Immature natural killer cell (primary cell): ENCODE data around the gene MSGN1. TPM values are rescaled to one million over a fixed set of nuclear protein-coding genes. Genes with fewer than 3 reads are reported as not detected.
"Not testable (repeated sequence)": the region's sequence is repeated elsewhere in the genome, so short reads cannot be mapped to it uniquely, and the experiment has no call there.

Experiments
- DNase-seq, 3 donors: peaks; one replicate each; pipeline ENCODE4 v3.0.0; 2022; ENCODE audit warnings: mixed read lengths in 1 of 3
- H3K27ac Mint-ChIP-seq, 6 donors: one replicate each; pipeline ENCODE4 v1.8.0; 2020; ENCODE audit warnings: mixed read lengths in 6 of 6, mild to moderate bottlenecking in 5 of 6, inconsistent platforms in 4 of 6, moderate library complexity in 3 of 6
- H3K27me3 Mint-ChIP-seq, 3 donors: one replicate each; pipeline ENCODE4 v1.8.0; 2020 to 2021; ENCODE audit warnings: low read depth in 3 of 3, mild to moderate bottlenecking in 3 of 3, mixed read lengths in 3 of 3, moderate library complexity in 3 of 3, inconsistent platforms in 1 of 3
- H3K36me3 Mint-ChIP-seq, 3 donors: one replicate each; pipeline ENCODE4 v1.8.0; 2020; ENCODE audit warnings: mixed read lengths in 3 of 3, inconsistent platforms in 2 of 3, mild to moderate bottlenecking in 2 of 3
- H3K4me1 Mint-ChIP-seq, 2 donors: one replicate each; pipeline ENCODE4 v1.8.0; 2020; ENCODE audit warnings: inconsistent platforms in 2 of 2, mild to moderate bottlenecking in 2 of 2, mixed read lengths in 2 of 2, moderate library complexity in 1 of 2
- H3K4me3 Mint-ChIP-seq, 5 donors: one replicate each; pipeline ENCODE4 v1.8.0; 2020; ENCODE audit warnings: mild to moderate bottlenecking in 5 of 5, mixed read lengths in 5 of 5, inconsistent platforms in 3 of 5, moderate library complexity in 3 of 5
- H3K9me3 Mint-ChIP-seq, 6 donors: one replicate each; pipeline ENCODE4 v1.8.0; 2020; ENCODE audit warnings: mild to moderate bottlenecking in 6 of 6, mixed read lengths in 6 of 6, inconsistent platforms in 4 of 6, moderate library complexity in 3 of 6
- polyA plus RNA-seq, 3 donors: library from polyadenylated mRNA; unstranded; fragments of 300-500 nt; fragmentation: Illumina TruSeq; gene quantifications; one replicate each; pipeline ENCODE4 v1.2.3, GENCODE V29; 2021

The MSGN1 gene
- polyA plus RNA-seq, 3 donors from 2014 or later, result not detected

- H3K27me3 Mint-ChIP-seq, result peaks cover 4 to 6% (median 5%) of the 10 kb centered on the region in 3 donors
- no peak overlapping the region for H3K4me3 Mint-ChIP-seq
- H3K36me3 Mint-ChIP-seq, result no peaks in the 10 kb centered on the region
- DNase-seq, result no peak
- no peak overlapping the region for H3K27ac Mint-ChIP-seq
- no peaks in the 10 kb centered on the region for H3K9me3 Mint-ChIP-seq
- H3K4me1 Mint-ChIP-seq, result no peaks in the 10 kb centered on the region
These were observed 634 bp upstream of the MSGN1 start for GRCh38 chr2:17815468-17816184.

- no peak for DNase-seq
These were observed 2.1 kb downstream of the MSGN1 start for GRCh38 chr2:17818235-17818815.

GRCh38 chr2:17821080-17821479, 4.8 kb downstream of the MSGN1 start:
- Mint-ChIP-seq H3K27me3 (peaks cover 5 to 14% (median 7%) of the 10 kb centered on the region in 3 donors), H3K4me1 (no peaks in the 10 kb centered on the region), H3K27ac (no peak overlapping the region), H3K4me3 (no peak overlapping the region), H3K9me3 (peaks cover 0 to 3% (median 0%) of the 10 kb centered on the region in 6 donors), H3K36me3 (no peaks in the 10 kb centered on the region)
- DNase-seq, result no peak

More at GRCh38 chr2:17818235-17818815, 2.1 kb downstream of the MSGN1 start:
- Mint-ChIP-seq H3K27ac (no peak overlapping the region), H3K4me1 (no peaks in the 10 kb centered on the region), H3K27me3 (peaks cover 5 to 7% (median 6%) of the 10 kb centered on the region in 3 donors), H3K9me3 (peaks cover 0 to 1% (median 0%) of the 10 kb centered on the region in 6 donors), H3K36me3 (no peaks in the 10 kb centered on the region), H3K4me3 (no peak overlapping the region)

- peaks cover 0 to 3% (median 0%) of the 10 kb centered on the region in 6 donors for H3K9me3 Mint-ChIP-seq
- DNase-seq, result no peak
- H3K4me1 Mint-ChIP-seq, result no peaks in the 10 kb centered on the region
- H3K27me3 Mint-ChIP-seq, result peaks cover 5 to 14% (median 6%) of the 10 kb centered on the region in 3 donors
- no peak overlapping the region for H3K27ac Mint-ChIP-seq
- H3K4me3 Mint-ChIP-seq, result no peak overlapping the region
- H3K36me3 Mint-ChIP-seq, result no peaks in the 10 kb centered on the region
These were observed 5.5 kb downstream of the MSGN1 start for GRCh38 chr2:17821535-17822444.

- Mint-ChIP-seq H3K4me1 (no peaks in the 10 kb centered on the region), H3K27me3 (peaks cover 4 to 14% (median 5%) of the 10 kb centered on the region in 3 donors), H3K9me3 (peaks cover 0 to 3% (median 0%) of the 10 kb centered on the region in 6 donors), H3K4me3 (no peak overlapping the region), H3K36me3 (no peaks in the 10 kb centered on the region), H3K27ac (no peak overlapping the region)
- DNase-seq, result no peak
These were observed 6.3 kb downstream of the MSGN1 start for GRCh38 chr2:17822445-17823117.

- not testable (repeated sequence) for H3K27ac Mint-ChIP-seq, H3K9me3 Mint-ChIP-seq, DNase-seq, H3K4me3 Mint-ChIP-seq, H3K36me3 Mint-ChIP-seq, H3K4me1 Mint-ChIP-seq
- peaks cover 4 to 14% (median 4%) of the 10 kb centered on the region in 3 donors for H3K27me3 Mint-ChIP-seq
These were observed 7.4 kb downstream of the MSGN1 start for GRCh38 chr2:17823646-17824045.

GRCh38 chr2:17827316-17827715, 11.1 kb downstream of the MSGN1 start:
- H3K9me3 Mint-ChIP-seq, result peaks cover 0 to 3% (median 0%) of the 10 kb centered on the region in 6 donors
- no peak for DNase-seq
- no peak overlapping the region for H3K27ac Mint-ChIP-seq
- H3K4me3 Mint-ChIP-seq, result no peak overlapping the region
- H3K36me3 Mint-ChIP-seq, result no peaks in the 10 kb centered on the region
- peaks cover 0 to 27% (median 2%) of the 10 kb centered on the region in 3 donors for H3K27me3 Mint-ChIP-seq
- peaks cover 0 to 6% of the 10 kb centered on the region in 2 donors for H3K4me1 Mint-ChIP-seq

GRCh38 chr2:17827785-17828184, 11.5 kb downstream of the MSGN1 start:
- Mint-ChIP-seq H3K4me1 (peaks cover 0 to 6% of the 10 kb centered on the region in 2 donors), H3K27ac (peak overlapping the region in 1 of 6 donors; percentile 35), H3K27me3 (peaks cover 0 to 27% (median 2%) of the 10 kb centered on the region in 3 donors), H3K9me3 (peaks cover 0 to 3% (median 0%) of the 10 kb centered on the region in 6 donors), H3K4me3 (no peak overlapping the region), H3K36me3 (no peaks in the 10 kb centered on the region)
- DNase-seq, result no peak

- H3K27me3 Mint-ChIP-seq, result peaks cover 4 to 26% (median 4%) of the 10 kb centered on the region in 3 donors
- no peak overlapping the region for H3K4me3 Mint-ChIP-seq
These were observed 14.1 kb downstream of the MSGN1 start for GRCh38 chr2:17830053-17831034.

GRCh38 chr2:17835516-17835915, 19.3 kb downstream of the MSGN1 start:
- no peaks in the 10 kb centered on the region for H3K36me3 Mint-ChIP-seq
- H3K27me3 Mint-ChIP-seq, result peaks cover 4 to 14% (median 8%) of the 10 kb centered on the region in 3 donors
- H3K9me3 Mint-ChIP-seq, result peaks cover 0 to 3% (median 0%) of the 10 kb centered on the region in 6 donors
- H3K4me1 Mint-ChIP-seq, result peaks cover 0 to 4% of the 10 kb centered on the region in 2 donors
- no peak overlapping the region for H3K4me3 Mint-ChIP-seq
- DNase-seq, result no peak
- no peak overlapping the region for H3K27ac Mint-ChIP-seq

More at GRCh38 chr2:17830053-17831034, 14.1 kb downstream of the MSGN1 start:
- H3K36me3 Mint-ChIP-seq, result no peaks in the 10 kb centered on the region
- H3K27ac Mint-ChIP-seq, result no peak overlapping the region
- H3K9me3 Mint-ChIP-seq, result peaks cover 0 to 2% (median 0%) of the 10 kb centered on the region in 6 donors
- DNase-seq, result no peak
- peaks cover 0 to 6% of the 10 kb centered on the region in 2 donors for H3K4me1 Mint-ChIP-seq

GRCh38 chr2:17839959-17840358, 23.7 kb downstream of the MSGN1 start:
- DNase-seq, result no peak
- H3K4me1 Mint-ChIP-seq, result no peaks in the 10 kb centered on the region
- H3K9me3 Mint-ChIP-seq, result peaks cover 0 to 3% (median 0%) of the 10 kb centered on the region in 6 donors
- H3K36me3 Mint-ChIP-seq, result no peaks in the 10 kb centered on the region
- H3K27me3 Mint-ChIP-seq, result peaks cover 0 to 7% (median 5%) of the 10 kb centered on the region in 3 donors
- H3K27ac Mint-ChIP-seq, result no peak overlapping the region
- H3K4me3 Mint-ChIP-seq, result no peak overlapping the region

- H3K4me1 Mint-ChIP-seq, result no peaks in the 10 kb centered on the region
- peaks cover 0 to 5% (median 2%) of the 10 kb centered on the region in 3 donors for H3K27me3 Mint-ChIP-seq
- no peaks in the 10 kb centered on the region for H3K36me3 Mint-ChIP-seq
- H3K4me3 Mint-ChIP-seq, result no peak overlapping the region
- DNase-seq, result no peak
- no peak overlapping the region for H3K27ac Mint-ChIP-seq
- H3K9me3 Mint-ChIP-seq, result no peaks in the 10 kb centered on the region
These were observed 27.2 kb downstream of the MSGN1 start for GRCh38 chr2:17843457-17843856.
